ENCODE results near the gene CAPN6.

CAPN6 gene

GRCh38 chrX:111199505-111199904, 70.8 kb downstream of the CAPN6 start:
- no peak for FAIRE-seq

All from G401.6 (cell line).